Testis (tissue), 2 donors: ENCODE data around the gene QSOX2.

Source experiments
- CTCF ChIP-seq, 3 experiments: fragments of 450-650 bp in 2 of 3; fragments of 200-600 bp in 1 of 3; sonication (generic) in 1 of 3; IDR thresholded peaks; one replicate each; pipeline ENCODE4 v1.5.1; 2016 to 2019; ENCODE audit warnings: antibody characterized with exemption in 3 of 3, mild to moderate bottlenecking in 2 of 3, moderate library complexity in 1 of 3
- POLR2A ChIP-seq: fragments of 450-650 bp; IDR thresholded peaks from one replicate; pipeline ENCODE4 v1.6.1; 2017; ENCODE audit warnings: antibody characterized with exemption, mild to moderate bottlenecking, moderate library complexity

GRCh38 chr9:136181784-136182419, 63.7 kb downstream of the QSOX2 start:
- TF ChIP-seq CTCF (IDR thresholded peaks at IDR 0.05), result no peak
- TF ChIP-seq POLR2A, result no peak
